Gastroesophageal sphincter (tissue), 4 donors: ENCODE measurements around the gene SH3PXD2B. TPM values are rescaled to one million over a fixed set of nuclear protein-coding genes. Genes with fewer than 3 reads are reported as not detected.

Experiments
- ATAC-seq: fragments of 150-250 bp; one replicate; pipeline ENCODE4 v1.9.1; 2016; ENCODE audit warnings: mild to moderate bottlenecking, moderate library complexity
- H3K27ac ChIP-seq, 4 donors: fragments of 200-600 bp; sonication (generic) in 3 of 4; 1 replicate in 3 of 4; 2 replicates in 1 of 4; pipeline ENCODE4 v1.5.1; 2016 to 2019
- H3K27me3 ChIP-seq: fragments of 200-600 bp; sonication (generic); one replicate; pipeline ENCODE4 v1.5.1; 2019
- H3K36me3 ChIP-seq, 2 donors: fragments of 200-600 bp; sonication (generic); one replicate each; pipeline ENCODE4 v1.5.1; 2019; ENCODE audit warnings: control low read depth in 1 of 2
- H3K4me1 ChIP-seq, 3 donors: fragments of 200-600 bp; sonication (generic); 1 replicate in 2 of 3; 2 replicates in 1 of 3; pipeline ENCODE4 v1.5.1; 2016 to 2019; ENCODE audit warnings: control low read depth in 2 of 3
- H3K4me3 ChIP-seq, 2 donors: fragments of 200-600 bp; sonication (generic); one replicate each; pipeline ENCODE4 v1.5.1; 2019; ENCODE audit warnings: mild to moderate bottlenecking in 1 of 2, moderate library complexity in 1 of 2
- H3K9me3 ChIP-seq, 3 donors: fragments of 200-600 bp; sonication (generic); one replicate each; pipeline ENCODE4 v1.5.1; 2017 to 2019; ENCODE audit warnings: control low read depth in 2 of 3
- CTCF ChIP-seq, 4 experiments: fragments of 200-600 bp in 2 of 4; fragments of 450-650 bp in 2 of 4; sonication (generic) in 1 of 4; IDR thresholded peaks; one replicate each; pipeline ENCODE4 v1.5.1; 2017 to 2019; ENCODE audit warnings: antibody characterized with exemption in 4 of 4, mild to moderate bottlenecking in 2 of 4, moderate library complexity in 2 of 4
- EP300 ChIP-seq: sonication (generic); formaldehyde crosslinking; IDR thresholded peaks from one replicate; pipeline ENCODE4 v1.6.1; 2017; ENCODE audit warnings: antibody characterized with exemption, mild to moderate bottlenecking
- POLR2A ChIP-seq, 2 donors: fragments of 450-650 bp; IDR thresholded peaks; one replicate each; pipeline ENCODE4 v1.6.1; 2017; ENCODE audit warnings: antibody characterized with exemption in 2 of 2, mild to moderate bottlenecking in 2 of 2, moderate library complexity in 1 of 2
- POLR2AphosphoS5 ChIP-seq: sonication (generic); formaldehyde crosslinking; IDR thresholded peaks from one replicate; pipeline ENCODE4 v1.6.1; 2017; ENCODE audit warnings: antibody characterized with exemption
- WGBS, 2 donors: methylation state at CpG; one replicate each; pipeline ENCODE4 v1.1.5; 2018; ENCODE audit warnings: low coverage in 1 of 2; 5-methylcytosine and 5-hydroxymethylcytosine counted together
- total RNA-seq, 4 donors: library from RNA; depleted of rRNA; stranded (reverse); fragments of >200 nt; gene quantifications; one replicate each; pipeline ENCODE4 v1.1.0, GENCODE V29; 2016

The SH3PXD2B gene
- total RNA-seq, 4 donors from 2014 or later: 40.2 to 80.9 (median 56.0) TPM

DNA sequence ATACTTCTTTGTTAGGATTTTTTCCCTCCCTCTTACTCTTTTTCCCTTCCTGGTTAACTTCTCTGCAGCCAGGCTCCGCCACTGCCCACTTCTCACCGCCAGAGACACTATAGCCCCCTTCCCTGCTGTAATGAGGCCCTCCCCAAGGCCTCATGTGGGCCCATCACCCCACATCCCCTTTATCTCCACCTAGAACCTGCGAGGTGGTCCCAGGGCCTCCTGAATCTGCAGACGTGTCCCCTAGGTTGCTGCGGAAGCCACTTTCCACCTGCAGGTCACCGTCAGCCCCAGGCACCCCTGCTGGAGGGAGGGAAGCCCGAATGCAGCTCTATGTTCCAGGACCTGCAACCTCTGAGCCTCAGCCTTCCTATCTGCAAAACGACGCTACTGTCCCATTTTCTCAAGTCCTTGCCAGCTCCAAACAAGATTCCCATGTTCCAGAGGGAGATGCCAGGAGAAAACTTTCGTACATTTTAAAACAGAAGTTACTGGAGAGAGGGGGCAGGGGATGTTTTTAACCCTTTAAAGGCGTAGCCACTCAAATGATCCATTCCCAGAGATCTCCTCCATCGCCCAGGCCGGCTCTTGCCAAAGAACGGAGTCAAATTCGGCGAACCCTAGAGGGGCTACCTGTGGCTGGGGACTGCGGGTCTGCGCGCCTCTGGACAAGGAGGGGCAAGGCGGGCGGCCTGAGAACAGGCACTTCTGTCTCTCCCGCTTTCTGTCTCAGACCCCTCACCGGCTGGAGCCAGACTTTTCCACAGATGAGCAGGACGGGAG is 929 bp downstream of the SH3PXD2B start:
- H3K36me3 ChIP-seq: peaks cover 0 to 11% of the 10 kb centered on the region in 2 donors
- peak; percentile 46 for ATAC-seq
- H3K27me3 ChIP-seq: no peaks in the 10 kb centered on the region
- peaks cover 0 to 71% (median 8%) of the 10 kb centered on the region in 3 donors for H3K4me1 ChIP-seq
- WGBS, 2 donors: 0 to 4% methylated on average over 2 to 5 of the region's 24 CpGs
- peak; percentile 32 to 63 (median 56) for TF ChIP-seq CTCF (IDR thresholded peaks at IDR 0.05)
- TF ChIP-seq POLR2AphosphoS5: peak; percentile 2
- TF ChIP-seq EP300: no peak
- no peak for TF ChIP-seq POLR2A (IDR thresholded peaks at IDR 0.05)
- H3K9me3 ChIP-seq: no peaks in the 10 kb centered on the region
- H3K4me3 ChIP-seq: peak overlapping the region; percentile 75 to 98
- peak overlapping the region; percentile 76 to 95 (median 95) for H3K27ac ChIP-seq

- WGBS, 2 donors: 23 to 33% methylated on average over 10 to 12 of the region's 18 CpGs
- H3K4me1 ChIP-seq: peaks cover 0 to 79% (median 13%) of the 10 kb centered on the region in 3 donors
- peak; percentile 44 for ATAC-seq
Observed at GRCh38 chr5:172452398-172453205, 1.7 kb downstream of the SH3PXD2B start.

GRCh38 chr5:172451771-172452197 is 2.5 kb downstream of the SH3PXD2B start:
- H3K4me3 ChIP-seq: peak overlapping the region in 1 of 2 donors; percentile 98
- no CpG with 5 or more reads among the region's 3 CpGs for WGBS, 2 donors
- ATAC-seq: peak; percentile 57

More at GRCh38 chr5:172452398-172453205, 1.7 kb downstream of the SH3PXD2B start:
- H3K27ac ChIP-seq: peak overlapping the region; percentile 76 to 95 (median 95)
- H3K36me3 ChIP-seq: peaks cover 0 to 16% of the 10 kb centered on the region in 2 donors
- TF ChIP-seq POLR2A (IDR thresholded peaks at IDR 0.05): no peak
- TF ChIP-seq CTCF (IDR thresholded peaks at IDR 0.05): peak in 1 of 4 experiments; percentile 16
- H3K4me3 ChIP-seq: peak overlapping the region; percentile 75 to 98
- no peaks in the 10 kb centered on the region for H3K9me3 ChIP-seq
- H3K27me3 ChIP-seq: no peaks in the 10 kb centered on the region

DNA sequence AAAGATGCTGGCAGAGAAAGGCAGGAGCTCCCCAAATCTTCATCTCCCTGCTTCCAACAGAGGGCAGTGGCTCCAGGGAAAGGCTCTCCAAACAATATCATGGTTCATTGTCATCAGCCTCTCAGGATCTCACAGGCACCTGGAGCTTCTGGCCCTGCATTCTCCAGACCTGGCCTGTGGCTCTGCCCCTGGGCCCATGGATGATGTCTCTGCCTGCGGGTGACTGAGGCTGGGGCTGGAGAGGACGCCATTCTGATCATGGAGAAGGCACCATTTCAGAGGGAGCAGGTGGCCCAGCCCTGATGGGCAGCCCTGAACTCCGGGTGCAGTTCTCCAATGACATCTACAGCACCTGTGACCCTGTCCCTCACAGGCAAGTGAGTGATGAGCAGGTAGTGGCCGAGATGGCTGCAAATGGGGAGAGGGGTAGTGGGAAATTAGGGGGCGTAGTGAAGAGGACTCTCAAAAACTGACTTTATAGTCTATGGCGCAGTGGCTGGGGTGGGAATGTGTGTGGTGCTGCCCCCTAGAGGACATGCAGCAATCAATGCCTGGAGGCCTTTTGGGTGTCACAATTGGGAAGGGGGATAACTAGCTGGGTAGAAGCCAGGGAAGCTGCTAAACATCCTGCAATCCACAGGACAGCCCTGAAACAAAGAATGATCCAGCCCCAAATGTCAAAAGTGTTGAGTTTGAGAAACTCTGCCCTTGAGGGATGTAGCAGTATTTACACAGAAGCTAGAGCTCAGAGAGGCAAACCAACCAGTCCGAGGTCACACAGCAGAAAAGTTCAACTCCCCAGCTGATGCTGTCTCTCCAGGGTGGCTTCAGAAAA is 3.2 kb downstream of the SH3PXD2B start:
- peak overlapping the region; percentile 76 to 95 (median 95) for H3K27ac ChIP-seq
- peaks cover 3 to 88% (median 27%) of the 10 kb centered on the region in 3 donors for H3K4me1 ChIP-seq
- peak; percentile 56 to 72 (median 64) for TF ChIP-seq CTCF (IDR thresholded peaks at IDR 0.05)
- TF ChIP-seq POLR2A (IDR thresholded peaks at IDR 0.05): no peak
- ATAC-seq: no peak
- 54 to 66% methylated on average over 3 to 4 of the region's 7 CpGs for WGBS, 2 donors
- H3K27me3 ChIP-seq: no peaks in the 10 kb centered on the region
- H3K4me3 ChIP-seq: peak overlapping the region in 1 of 2 donors; percentile 98
- H3K9me3 ChIP-seq: no peaks in the 10 kb centered on the region
- H3K36me3 ChIP-seq: peaks cover 0 to 16% of the 10 kb centered on the region in 2 donors

More at GRCh38 chr5:172451771-172452197, 2.5 kb downstream of the SH3PXD2B start:
- H3K27me3 ChIP-seq: no peaks in the 10 kb centered on the region
- H3K9me3 ChIP-seq: no peaks in the 10 kb centered on the region
- peaks cover 3 to 87% (median 20%) of the 10 kb centered on the region in 3 donors for H3K4me1 ChIP-seq
- peak overlapping the region; percentile 76 to 95 (median 95) for H3K27ac ChIP-seq
- TF ChIP-seq CTCF (IDR thresholded peaks at IDR 0.05) (no peak), POLR2AphosphoS5 (peak; percentile 71)
- H3K36me3 ChIP-seq: peaks cover 0 to 16% of the 10 kb centered on the region in 2 donors
